ENCODE data around the gene DHTKD1.

DHTKD1 gene

GRCh38 chr10:12073526-12073925 is 4.8 kb downstream of the DHTKD1 start:
- no peaks in the 10 kb centered on the region for H4K20me1 ChIP-seq (ENCODE audit: insufficient read depth, low read length)
- H2AFZ ChIP-seq (ENCODE audit: low read length) = no peak overlapping the region
- peak overlapping the region; percentile 20; the same call in 1 of the 2 replicates for H3K9ac ChIP-seq (ENCODE audit: low read length)
- no peaks in the 10 kb centered on the region for H3K9me3 ChIP-seq (ENCODE audit: low read length)
- H3K9me2 ChIP-seq (ENCODE audit: low read depth, low read length) = no peaks in the 10 kb centered on the region
- H3K27me3 ChIP-seq (ENCODE audit: insufficient read depth, low read length) = no peaks in the 10 kb centered on the region
- no peak for TF ChIP-seq EZH2 (IDR thresholded peaks at IDR 0.05; ENCODE audit: borderline replicate concordance, low read length)
- TF ChIP-seq, protein P1, sequence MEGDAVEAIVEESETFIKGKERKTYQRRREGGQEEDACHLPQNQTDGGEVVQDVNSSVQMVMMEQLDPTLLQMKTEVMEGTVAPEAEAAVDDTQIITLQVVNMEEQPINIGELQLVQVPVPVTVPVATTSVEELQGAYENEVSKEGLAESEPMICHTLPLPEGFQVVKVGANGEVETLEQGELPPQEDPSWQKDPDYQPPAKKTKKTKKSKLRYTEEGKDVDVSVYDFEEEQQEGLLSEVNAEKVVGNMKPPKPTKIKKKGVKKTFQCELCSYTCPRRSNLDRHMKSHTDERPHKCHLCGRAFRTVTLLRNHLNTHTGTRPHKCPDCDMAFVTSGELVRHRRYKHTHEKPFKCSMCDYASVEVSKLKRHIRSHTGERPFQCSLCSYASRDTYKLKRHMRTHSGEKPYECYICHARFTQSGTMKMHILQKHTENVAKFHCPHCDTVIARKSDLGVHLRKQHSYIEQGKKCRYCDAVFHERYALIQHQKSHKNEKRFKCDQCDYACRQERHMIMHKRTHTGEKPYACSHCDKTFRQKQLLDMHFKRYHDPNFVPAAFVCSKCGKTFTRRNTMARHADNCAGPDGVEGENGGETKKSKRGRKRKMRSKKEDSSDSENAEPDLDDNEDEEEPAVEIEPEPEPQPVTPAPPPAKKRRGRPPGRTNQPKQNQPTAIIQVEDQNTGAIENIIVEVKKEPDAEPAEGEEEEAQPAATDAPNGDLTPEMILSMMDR (IDR thresholded peaks at IDR 0.05; ENCODE audit: low read length) = no peak
- peak overlapping the region; percentile 96 for H3K27ac ChIP-seq (ENCODE audit: low read depth, low read length, poor library complexity, severe bottlenecking)
- peak overlapping the region; percentile 31; the same call in 1 of the 2 replicates for H3K4me2 ChIP-seq (ENCODE audit: low read length)
- no peak overlapping the region for H3K4me3 ChIP-seq (ENCODE audit: low read depth, low read length, poor library complexity, severe bottlenecking)
- peaks cover 78% of the 10 kb centered on the region for H3K4me1 ChIP-seq (ENCODE audit: insufficient read depth, low read length, severe bottlenecking)
- no peaks in the 10 kb centered on the region for H3K36me3 ChIP-seq (ENCODE audit: insufficient read depth, low read length)
- H3F3A ChIP-seq (ENCODE audit: insufficient read depth, low read length) = peaks cover 5% of the 10 kb centered on the region; the same call in 1 of the 2 replicates
- peaks cover 15% of the 10 kb centered on the region for H3K79me2 ChIP-seq (ENCODE audit: insufficient read depth, low read length)

DNA sequence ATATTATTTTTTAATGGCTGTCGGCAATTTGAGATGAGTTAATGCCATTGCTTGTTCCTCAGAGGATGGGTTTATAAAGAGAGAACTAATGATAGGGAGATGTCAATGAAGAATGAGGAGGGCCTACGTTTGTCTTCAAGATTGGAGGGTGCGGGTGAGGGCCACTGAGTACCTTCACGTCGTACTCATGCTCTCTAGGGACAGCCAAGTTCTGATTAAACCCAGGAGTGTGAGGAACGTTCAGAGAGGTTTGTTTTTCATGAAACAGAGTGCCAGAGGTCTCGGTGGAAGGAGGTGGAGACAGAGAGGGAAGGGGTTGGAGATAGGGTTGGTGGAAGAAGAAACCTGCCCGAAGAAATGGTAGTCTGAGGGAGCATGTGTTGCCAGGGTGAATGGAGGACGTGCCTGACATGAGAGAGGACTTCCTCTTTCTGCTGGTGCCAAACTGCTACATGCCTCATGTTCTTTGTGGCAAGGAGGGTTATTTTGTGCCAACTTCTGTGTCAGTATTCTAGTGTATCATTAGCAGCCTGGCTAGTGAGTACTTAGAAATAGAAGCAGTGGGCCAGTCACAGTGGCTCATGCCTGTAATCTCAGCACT is 8.9 kb downstream of the DHTKD1 start:
- Histone ChIP-seq H3K9me2 (ENCODE audit: low read depth, low read length) (no peaks in the 10 kb centered on the region), H3K4me2 (ENCODE audit: low read length) (peak overlapping the region; percentile 61), H4K20me1 (ENCODE audit: insufficient read depth, low read length) (no peaks in the 10 kb centered on the region), H3K4me1 (ENCODE audit: insufficient read depth, low read length, severe bottlenecking) (peaks cover 59% of the 10 kb centered on the region), H3K9ac (ENCODE audit: low read length) (peak overlapping the region; percentile 59), H3K9me3 (ENCODE audit: low read length) (no peaks in the 10 kb centered on the region), H3F3A (ENCODE audit: insufficient read depth, low read length) (peaks cover 5% of the 10 kb centered on the region; the same call in 1 of the 2 replicates), H3K27me3 (ENCODE audit: insufficient read depth, low read length) (no peaks in the 10 kb centered on the region), H3K27ac (ENCODE audit: low read depth, low read length, poor library complexity, severe bottlenecking) (peak overlapping the region; percentile 96), H2AFZ (ENCODE audit: low read length) (no peak overlapping the region), H3K36me3 (ENCODE audit: insufficient read depth, low read length) (peaks cover 11% of the 10 kb centered on the region), H3K4me3 (ENCODE audit: low read depth, low read length, poor library complexity, severe bottlenecking) (no peak overlapping the region), H3K79me2 (ENCODE audit: insufficient read depth, low read length) (no peaks in the 10 kb centered on the region)
- TF ChIP-seq, protein P1 (IDR thresholded peaks at IDR 0.05; ENCODE audit: low read length) = no peak
- no peak for TF ChIP-seq EZH2 (IDR thresholded peaks at IDR 0.05; ENCODE audit: borderline replicate concordance, low read length)

DNA sequence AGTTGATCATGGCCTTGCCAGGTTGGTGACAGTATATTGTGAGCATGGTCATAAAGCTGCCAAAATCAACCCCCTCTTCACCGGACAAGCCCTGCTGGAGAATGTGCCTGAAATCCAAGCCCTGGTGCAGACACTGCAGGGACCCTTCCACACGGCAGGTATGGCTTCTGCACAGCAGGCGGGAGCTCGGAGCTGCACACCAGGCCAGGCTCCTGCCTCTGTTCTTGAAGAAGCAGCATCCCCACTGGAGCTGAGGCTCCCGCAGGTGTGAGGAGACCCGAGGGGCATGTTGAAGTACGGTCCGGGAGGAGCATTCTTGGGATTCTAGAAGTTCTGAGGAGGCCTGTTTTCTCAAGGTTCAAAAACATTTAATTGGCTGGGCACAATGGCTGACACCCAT is 12.7 kb downstream of the DHTKD1 start:
- no peaks in the 10 kb centered on the region for H3K79me2 ChIP-seq (ENCODE audit: insufficient read depth, low read length)
- no peaks in the 10 kb centered on the region for H3K9me2 ChIP-seq (ENCODE audit: low read depth, low read length)
- H3K4me2 ChIP-seq (ENCODE audit: low read length) = no peak overlapping the region
- TF ChIP-seq EZH2 (IDR thresholded peaks at IDR 0.05; ENCODE audit: borderline replicate concordance, low read length) = no peak
- TF ChIP-seq, protein P1 (IDR thresholded peaks at IDR 0.05; ENCODE audit: low read length) = no peak
- H3K27ac ChIP-seq (ENCODE audit: low read depth, low read length, poor library complexity, severe bottlenecking) = no peak overlapping the region
- no peaks in the 10 kb centered on the region for H3K27me3 ChIP-seq (ENCODE audit: insufficient read depth, low read length)
- no peak overlapping the region for H2AFZ ChIP-seq (ENCODE audit: low read length)
- no peaks in the 10 kb centered on the region for H4K20me1 ChIP-seq (ENCODE audit: insufficient read depth, low read length)
- H3K9ac ChIP-seq (ENCODE audit: low read length) = no peak overlapping the region
- peaks cover 28% of the 10 kb centered on the region for H3K36me3 ChIP-seq (ENCODE audit: insufficient read depth, low read length)
- no peak overlapping the region for H3K4me3 ChIP-seq (ENCODE audit: low read depth, low read length, poor library complexity, severe bottlenecking)
- no peaks in the 10 kb centered on the region for H3K9me3 ChIP-seq (ENCODE audit: low read length)
- peaks cover 26% of the 10 kb centered on the region for H3K4me1 ChIP-seq (ENCODE audit: insufficient read depth, low read length, severe bottlenecking)
- no peaks in the 10 kb centered on the region for H3F3A ChIP-seq (ENCODE audit: insufficient read depth, low read length)

Measured in OCI-LY1 (cell line).